HEK293T (cell line): ENCODE results near the gene RCSD1.

Source experiments
- BHLHE40 ChIP-seq: fragments of 450-650 bp; IDR thresholded peaks from 2 replicates; pipeline ENCODE4 v1.6.1; 2016; ENCODE audit warnings: mild to moderate bottlenecking, moderate library complexity, borderline replicate concordance
- ELF4 ChIP-seq: fragments of 450-650 bp; IDR thresholded peaks from 2 replicates; pipeline ENCODE4 v1.6.1; 2017; ENCODE audit warnings: antibody characterized with exemption
- FOXK2 ChIP-seq: fragments of 450-650 bp; IDR thresholded peaks from 2 replicates; pipeline ENCODE4 v1.6.1; 2016; ENCODE audit warnings: mild to moderate bottlenecking
- HDGF ChIP-seq: fragments of 450-650 bp; IDR thresholded peaks from 2 replicates; pipeline ENCODE4 v1.6.1; 2017; ENCODE audit warnings: antibody characterized with exemption, borderline replicate concordance
- TARDBP ChIP-seq: fragments of 450-650 bp; IDR thresholded peaks from 2 replicates; pipeline ENCODE4 v1.6.1; 2016

- TF ChIP-seq FOXK2: no peak
- TF ChIP-seq HDGF: no peak
- no peak for TF ChIP-seq ELF4
- TF ChIP-seq BHLHE40: no peak
- TF ChIP-seq TARDBP: no peak
Observed at GRCh38 chr1:167628741-167629515, 1.1 kb upstream of the RCSD1 start.
